Osteocyte (in vitro differentiated cells): ENCODE results near the gene ANKRD9. TPM values are rescaled to one million over a fixed set of nuclear protein-coding genes. Genes with fewer than 3 reads are reported as not detected.

Source experiments
- DNase-seq: peaks from one replicate; pipeline ENCODE4 v3.0.0; 2021; ENCODE audit warnings: mixed read lengths; ENCODE audit not compliant: unreplicated experiment; ENCODE audit errors: extremely low spot score
- H3K27ac Mint-ChIP-seq: one replicate; pipeline ENCODE4 v1.8.0; 2021; ENCODE audit warnings: mild to moderate bottlenecking, mixed read lengths; ENCODE audit not compliant: unreplicated experiment
- H3K27me3 Mint-ChIP-seq: one replicate; pipeline ENCODE4 v1.8.0; 2021; ENCODE audit warnings: mixed read lengths; ENCODE audit not compliant: unreplicated experiment
- H3K36me3 Mint-ChIP-seq: one replicate; pipeline ENCODE4 v1.8.0; 2021; ENCODE audit warnings: mixed read lengths; ENCODE audit not compliant: unreplicated experiment
- H3K4me1 Mint-ChIP-seq: one replicate; pipeline ENCODE4 v1.8.0; 2021; ENCODE audit warnings: mixed read lengths; ENCODE audit not compliant: unreplicated experiment
- H3K4me3 Mint-ChIP-seq: one replicate; pipeline ENCODE4 v1.8.0; 2021; ENCODE audit warnings: mild to moderate bottlenecking, moderate library complexity, mixed read lengths; ENCODE audit not compliant: unreplicated experiment
- H3K9me3 Mint-ChIP-seq: one replicate; pipeline ENCODE4 v1.8.0; 2021; ENCODE audit warnings: mixed read lengths; ENCODE audit not compliant: unreplicated experiment
- CTCF ChIP-seq: fragments of 200-600 bp; sonication (generic); IDR thresholded peaks from 2 replicates; pipeline ENCODE4 v1.5.0; 2021; ENCODE audit warnings: antibody characterized with exemption, mild to moderate bottlenecking, moderate library complexity
- total RNA-seq: library from RNA; stranded (reverse); gene quantifications from 2 replicates; pipeline ENCODE4 v1.2.1, GENCODE V29; 2021

ANKRD9 gene
- total RNA-seq, 1 donor from 2014 or later, result 13.6 TPM

- no peak for DNase-seq
- Mint-ChIP-seq H3K27ac (no peak overlapping the region), H3K4me3 (no peak overlapping the region), H3K36me3 (peaks cover 34% of the 10 kb centered on the region), H3K9me3 (no peaks in the 10 kb centered on the region), H3K27me3 (no peaks in the 10 kb centered on the region), H3K4me1 (no peaks in the 10 kb centered on the region)
- no peak for TF ChIP-seq CTCF
These were observed 37.4 kb downstream of the ANKRD9 start for GRCh38 chr14:102471921-102472790.

- Mint-ChIP-seq H3K27me3 (no peaks in the 10 kb centered on the region), H3K4me1 (no peaks in the 10 kb centered on the region), H3K9me3 (no peaks in the 10 kb centered on the region), H3K36me3 (peaks cover 33% of the 10 kb centered on the region), H3K27ac (no peak overlapping the region), H3K4me3 (no peak overlapping the region)
- DNase-seq, result no peak
- no peak for TF ChIP-seq CTCF
These were observed 40.3 kb downstream of the ANKRD9 start for GRCh38 chr14:102469261-102469660.

- no peak for TF ChIP-seq CTCF
- Mint-ChIP-seq H3K9me3 (no peaks in the 10 kb centered on the region), H3K27me3 (no peaks in the 10 kb centered on the region), H3K4me3 (no peak overlapping the region), H3K36me3 (peaks cover 40% of the 10 kb centered on the region), H3K27ac (no peak overlapping the region), H3K4me1 (no peaks in the 10 kb centered on the region)
- DNase-seq, result no peak
These were observed 44.7 kb downstream of the ANKRD9 start for GRCh38 chr14:102464846-102465341.

- DNase-seq, result no peak
- Mint-ChIP-seq H3K9me3 (no peaks in the 10 kb centered on the region), H3K27me3 (no peaks in the 10 kb centered on the region), H3K36me3 (peaks cover 32% of the 10 kb centered on the region), H3K27ac (no peak overlapping the region), H3K4me1 (no peaks in the 10 kb centered on the region), H3K4me3 (no peak overlapping the region)
- no peak for TF ChIP-seq CTCF
These were observed 45.6 kb downstream of the ANKRD9 start for GRCh38 chr14:102464006-102464405.

- DNase-seq, result no peak
- no peaks in the 10 kb centered on the region for H3K9me3 Mint-ChIP-seq
- H3K36me3 Mint-ChIP-seq, result peaks cover 25% of the 10 kb centered on the region
- H3K27me3 Mint-ChIP-seq, result no peaks in the 10 kb centered on the region
- no peak overlapping the region for H3K4me3 Mint-ChIP-seq
- no peak for TF ChIP-seq CTCF
- no peak overlapping the region for H3K27ac Mint-ChIP-seq
- no peaks in the 10 kb centered on the region for H3K4me1 Mint-ChIP-seq
These were observed 47.2 kb downstream of the ANKRD9 start for GRCh38 chr14:102462391-102462790.
